Panc1 (cell line): ENCODE results near the gene MGMT. TPM values are rescaled to one million over a fixed set of nuclear protein-coding genes. Genes with fewer than 3 reads are reported as not detected.

Source experiments
- ATAC-seq: fragments of 200-7000 bp; cut with Tn5 transposase; 2 replicates; pipeline ENCODE4 v1.9.1; 2020; ENCODE audit warnings: mild to moderate bottlenecking, moderate library complexity
- BruUV-seq: library from RNA; stranded (reverse); fragments of 400-500 nt; replicated peaks from 2 replicates; lab custom pipeline; 2021; lab: Mats Ljungman, UMichigan
- CTCF ChIA-PET: fragments of 300-600 bp; sonication (Branson Sonifier 250); formaldehyde crosslinking; loops from one replicate; lab custom pipeline; 2022; ENCODE audit warnings: antibody characterized with exemption; lab: Charles Lee
- POLR2A ChIA-PET: fragments of 300-600 bp; sonication (Branson Sonifier 250); formaldehyde crosslinking; loops from one replicate; lab custom pipeline; 2022; ENCODE audit warnings: antibody characterized with exemption; lab: Charles Lee
- DNase-seq: peaks from one replicate; pipeline ENCODE4 v3.0.0-alpha.2; 2010; ENCODE audit warnings: low read depth, low spot score
- H3K27ac ChIP-seq: 2 replicates; pipeline ENCODE4 v1.5.1; 2011; ENCODE audit warnings: mild to moderate bottlenecking, low read length, inconsistent platforms
- H3K27me3 ChIP-seq: fragments of 200-500 bp; sonication (Bioruptor generic); 2 replicates; pipeline ENCODE4 v1.6.0; 2014; ENCODE audit warnings: low read length, inconsistent platforms; ENCODE audit not compliant: control insufficient read depth, insufficient read depth
- H3K36me3 ChIP-seq: fragments of 200-500 bp; sonication (Bioruptor generic); 2 replicates; pipeline ENCODE4 v1.5.1; 2014; ENCODE audit warnings: inconsistent platforms, mild to moderate bottlenecking, low read length, moderate library complexity; ENCODE audit not compliant: control insufficient read depth, insufficient read depth
- H3K4me1 ChIP-seq: 2 replicates; pipeline ENCODE4 v1.5.1; 2011; ENCODE audit warnings: inconsistent platforms, mild to moderate bottlenecking, low read length, moderate library complexity; ENCODE audit not compliant: control insufficient read depth, insufficient read depth
- H3K4me3 ChIP-seq, 2 experiments: 2 replicates each; pipeline ENCODE4 v1.5.1; 2011 to 2012; ENCODE audit warnings: low read depth in 2 of 2, low read length in 2 of 2, mild to moderate bottlenecking in 2 of 2, inconsistent platforms in 1 of 2, moderate library complexity in 1 of 2
- H3K9me3 ChIP-seq: fragments of 200-500 bp; sonication (Bioruptor generic); 2 replicates; pipeline ENCODE4 v1.5.1; 2014; ENCODE audit warnings: low read depth, mild to moderate bottlenecking, inconsistent platforms, low read length, moderate library complexity; ENCODE audit not compliant: control insufficient read depth, insufficient read depth
- CTCF ChIP-seq: fragments of 450-650 bp; IDR thresholded peaks from 2 replicates; pipeline ENCODE4 v1.5.1; 2017; ENCODE audit warnings: mild to moderate bottlenecking
- POLR2AphosphoS5 ChIP-seq: IDR thresholded peaks from 2 replicates; pipeline ENCODE4 v1.6.1; 2012; ENCODE audit warnings: mild to moderate bottlenecking, low read depth, low read length, moderate library complexity
- REST ChIP-seq, 2 experiments: IDR thresholded peaks; 2 replicates each; pipeline ENCODE4 v1.6.1; 2011 to 2012; ENCODE audit warnings: low read depth in 2 of 2, control low read depth in 1 of 2, low read length in 1 of 2, mild to moderate bottlenecking in 1 of 2, moderate library complexity in 1 of 2; ENCODE audit not compliant: insufficient read depth in 1 of 2
- SIN3A ChIP-seq: IDR thresholded peaks from 2 replicates; pipeline ENCODE4 v1.6.1; 2012; ENCODE audit warnings: low read depth, mild to moderate bottlenecking, low read length, moderate library complexity, borderline replicate concordance; ENCODE audit not compliant: insufficient read depth
- TCF7L2 ChIP-seq: IDR thresholded peaks from 2 replicates; pipeline ENCODE4 v1.6.1; 2011; ENCODE audit warnings: mild to moderate bottlenecking, low read depth, low read length, inconsistent platforms
- in situ Hi-C: cut with HindIII; loops from 2 replicates; pipeline ENCODE4 v1.10.0; 2016; ENCODE audit warnings: low sequenced_read_pairs, low pct_unique_long_range_greater_than_20kb
- intact Hi-C: fragments of 100-400 bp; cut with micrococcal nuclease; formaldehyde crosslinking; loops from one replicate; pipeline ENCODE4 v1.10.0; 2022; ENCODE audit not compliant: unreplicated experiment
- total RNA-seq: library from RNA; stranded (reverse); gene quantifications from one replicate; pipeline ENCODE4 v1.2.1, GENCODE V29; 2021; ENCODE audit not compliant: unreplicated experiment

MGMT gene
- total RNA-seq, 1 experiment from 2014 or later: 27.3 TPM

GRCh38 chr10:129506101-129506797, 39.2 kb downstream of the MGMT start:
- BruUV-seq: no TSS peak
- CTCF ChIA-PET: no interaction called here
- intact Hi-C loops: no loop called here

GRCh38 chr10:129507216-129507889, 40.3 kb downstream of the MGMT start:
- Histone ChIP-seq H3K9me3 (no peaks in the 10 kb centered on the region), H3K36me3 (no peaks in the 10 kb centered on the region), H3K27ac (no peak overlapping the region), H3K4me3 (no peak overlapping the region), H3K27me3 (no peaks in the 10 kb centered on the region), H3K4me1 (no peaks in the 10 kb centered on the region)
- POLR2A ChIA-PET: no interaction called here
- in situ Hi-C loops (no loop called here), intact Hi-C loops (no loop called here)
- no peak for DNase-seq
- CTCF ChIA-PET: no interaction called here
- no peak for ATAC-seq
- BruUV-seq: no TSS peak
- TF ChIP-seq POLR2AphosphoS5 (no peak), SIN3A (no peak), TCF7L2 (no peak), CTCF (no peak)

More at GRCh38 chr10:129506101-129506797, 39.2 kb downstream of the MGMT start:
- no peaks in the 10 kb centered on the region for H3K27me3 ChIP-seq
- no peaks in the 10 kb centered on the region for H3K9me3 ChIP-seq
- H3K4me1 ChIP-seq: no peaks in the 10 kb centered on the region
- TF ChIP-seq CTCF (no peak), REST (IDR thresholded peaks at IDR 0.05; ENCODE audit: insufficient read depth in 1 of 2, low read depth in 2 of 2, low read length in 1 of 2) (no peak), POLR2AphosphoS5 (no peak), SIN3A (no peak), TCF7L2 (no peak)
- POLR2A ChIA-PET: no interaction called here
- H3K27ac ChIP-seq: no peak overlapping the region
- H3K4me3 ChIP-seq: no peak overlapping the region
- no peak for DNase-seq
- no peak for ATAC-seq
- in situ Hi-C loops: no loop called here
- no peaks in the 10 kb centered on the region for H3K36me3 ChIP-seq
